ENCODE measurements around the gene COPS7B.
"Not testable (repeated sequence)": the region's sequence is repeated elsewhere in the genome, so short reads cannot be mapped to it uniquely, and the experiment has no call there.

The COPS7B gene

GRCh38 chr2:231786177-231786916 is at the start of gene COPS7B:
Gene COPS7B (plus strand): TSS chr2:231786445. CDS start chr2:231788571, 2,126 bp downstream.
- DNase-seq: peak; percentile 93

GRCh38 chr2:231737761-231738160 is 48.5 kb upstream of the COPS7B start:
- no peak for DNase-seq

- DNase-seq: no peak
Observed at GRCh38 chr2:231743376-231744116, 42.7 kb upstream of the COPS7B start.

- DNase-seq: no peak
Observed at GRCh38 chr2:231745303-231746038, 40.8 kb upstream of the COPS7B start.

GRCh38 chr2:231748153-231748896 is 37.9 kb upstream of the COPS7B start:
- DNase-seq: peak; percentile 33

GRCh38 chr2:231749016-231749415 is 37.2 kb upstream of the COPS7B start:
- DNase-seq: not testable (repeated sequence)

- DNase-seq: no peak
Observed at GRCh38 chr2:231751042-231751815, 35.0 kb upstream of the COPS7B start.

GRCh38 chr2:231752061-231752460 is 34.2 kb upstream of the COPS7B start:
- no peak for DNase-seq

GRCh38 chr2:231761735-231762134 is 24.5 kb upstream of the COPS7B start:
- DNase-seq: no peak

GRCh38 chr2:231764124-231764523 is 22.1 kb upstream of the COPS7B start:
- DNase-seq: no peak

- no peak for DNase-seq
Observed at GRCh38 chr2:231764760-231765159, 21.5 kb upstream of the COPS7B start.

GRCh38 chr2:231765496-231765929 is 20.7 kb upstream of the COPS7B start:
- no peak for DNase-seq

- no peak for DNase-seq
Observed at GRCh38 chr2:231769170-231770136, 16.8 kb upstream of the COPS7B start.

GRCh38 chr2:231780123-231780908 is 5.9 kb upstream of the COPS7B start:
- peak; percentile 47 for DNase-seq

- peak; percentile 99 for DNase-seq
Observed at GRCh38 chr2:231780909-231781797, 5.1 kb upstream of the COPS7B start, which contains the start of gene PDE6D. Gene PDE6D (minus strand): TSS chr2:231781282. CDS start chr2:231781114, 168 bp downstream.

GRCh38 chr2:231781798-231782726 is 4.2 kb upstream of the COPS7B start:
- DNase-seq: peak; percentile 26

GRCh38 chr2:231785413-231785812 is 832 bp upstream of the COPS7B start:
- no peak for DNase-seq

GRCh38 chr2:231785822-231786176 is 446 bp upstream of the COPS7B start:
- DNase-seq: no peak
